ENCODE measurements around the gene TOR1A. TPM values are rescaled to one million over a fixed set of nuclear protein-coding genes. Genes with fewer than 3 reads are reported as not detected.

Gene TOR1A
- polyA plus RNA-seq, 6 donors from 2014 or later: 47.1 to 70.0 (median 62.7) TPM

DNA sequence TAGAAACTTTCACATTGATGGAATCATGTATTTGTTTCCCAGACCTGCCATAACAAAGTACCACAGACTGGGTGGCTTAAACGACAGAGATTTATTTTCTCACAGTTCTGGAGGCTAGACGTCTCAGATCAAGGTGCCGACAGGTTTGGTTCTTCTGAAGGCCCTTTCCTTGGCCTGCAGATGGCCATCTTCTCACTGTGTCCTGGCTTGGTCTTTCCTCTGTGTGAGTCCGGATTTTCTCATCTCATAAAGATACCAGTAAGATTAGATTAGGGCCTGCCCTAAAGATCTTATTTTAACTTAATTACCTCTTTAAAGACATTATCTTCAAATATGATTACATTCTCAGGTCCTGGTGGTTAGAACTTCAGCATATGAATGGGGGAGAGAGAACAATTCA lies 17.1 kb upstream of the TOR1A start:
- H3K36me3 Mint-ChIP-seq: no peaks in the 10 kb centered on the region
- ATAC-seq (ENCODE audit: low read depth in 2 of 2) (no peak), DNase-seq (no peak)
- H3K27me3 Mint-ChIP-seq: no peaks in the 10 kb centered on the region
- H3K4me1 Mint-ChIP-seq: peaks cover 25 to 46% (median 35%) of the 10 kb centered on the region in 3 donors
- peak overlapping the region in 1 of 6 donors; percentile 54 for H3K27ac Mint-ChIP-seq
- H3K9me3 Mint-ChIP-seq: no peaks in the 10 kb centered on the region
- peak overlapping the region in 1 of 8 donors; percentile 43 for H3K4me3 Mint-ChIP-seq

DNA sequence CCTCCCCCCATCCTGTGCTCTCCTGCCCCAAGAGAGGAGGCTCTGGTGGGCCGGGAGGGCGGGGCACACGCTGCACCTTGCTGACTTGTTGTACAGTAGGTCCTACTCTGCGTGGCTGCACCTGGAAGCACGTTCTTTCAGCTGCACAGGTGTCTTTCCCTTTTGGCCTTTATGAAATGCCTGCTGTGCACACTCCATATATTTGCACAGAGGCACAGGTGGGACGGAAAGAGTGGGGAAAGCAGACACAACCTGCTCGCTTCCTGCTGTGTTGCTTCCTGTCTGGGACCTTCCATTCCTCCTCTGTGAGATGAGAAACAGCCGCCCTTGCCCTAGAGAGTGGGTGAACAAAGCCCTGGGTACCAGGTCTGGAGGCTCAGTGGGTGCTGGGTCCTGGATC lies 16.1 kb upstream of the TOR1A start:
- Mint-ChIP-seq H3K27ac (peak overlapping the region in 1 of 6 donors; percentile 26), H3K36me3 (no peaks in the 10 kb centered on the region), H3K27me3 (no peaks in the 10 kb centered on the region), H3K4me1 (peaks cover 24 to 45% (median 35%) of the 10 kb centered on the region in 3 donors), H3K4me3 (peak overlapping the region in 1 of 8 donors; percentile 45), H3K9me3 (no peaks in the 10 kb centered on the region)
- DNase-seq (no peak), ATAC-seq (ENCODE audit: low read depth in 2 of 2) (no peak)

DNA sequence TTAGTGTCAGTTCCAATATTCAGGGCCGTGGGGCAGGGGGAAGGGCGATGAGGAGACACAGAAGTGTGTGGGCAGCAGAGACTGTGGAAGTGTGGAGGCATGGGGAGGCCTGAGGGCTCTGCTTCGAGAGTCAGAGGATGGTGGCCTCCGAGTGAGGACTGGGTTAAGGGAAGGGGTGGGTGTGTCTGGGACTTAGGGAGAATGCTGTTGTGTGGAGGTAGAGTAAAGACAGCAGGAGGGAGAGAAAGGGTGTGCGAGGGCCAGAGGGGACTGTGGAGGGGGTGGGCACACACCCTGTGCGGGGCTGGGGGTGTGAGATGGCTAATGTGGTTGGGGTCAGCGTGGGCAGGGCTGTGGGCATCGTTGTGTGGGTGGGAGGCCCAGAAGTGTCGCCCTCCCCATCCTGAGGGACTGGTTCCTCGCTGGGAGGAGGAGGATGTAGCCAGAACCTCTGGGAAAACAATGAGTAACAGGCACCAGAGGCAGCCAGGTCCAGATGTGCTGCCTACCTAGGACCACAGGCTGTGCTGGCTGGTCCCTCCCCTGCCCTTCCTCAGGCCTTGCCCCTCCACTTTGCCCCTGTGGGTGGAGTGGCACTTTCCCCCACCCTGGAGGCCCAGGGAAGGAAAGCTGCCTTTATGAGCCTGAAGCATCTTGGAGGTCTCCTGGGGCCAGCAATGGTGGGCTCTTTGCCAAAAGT lies 15.5 kb upstream of the TOR1A start:
- H3K36me3 Mint-ChIP-seq: no peaks in the 10 kb centered on the region
- H3K9me3 Mint-ChIP-seq: no peaks in the 10 kb centered on the region
- H3K4me1 Mint-ChIP-seq: peaks cover 30 to 48% (median 40%) of the 10 kb centered on the region in 3 donors
- H3K4me3 Mint-ChIP-seq: no peak overlapping the region
- peak overlapping the region in 3 of 6 donors; percentile 48 to 82 (median 50) for H3K27ac Mint-ChIP-seq
- H3K27me3 Mint-ChIP-seq: no peaks in the 10 kb centered on the region
- no peak for ATAC-seq (ENCODE audit: low read depth in 2 of 2)
- no peak for DNase-seq

DNA sequence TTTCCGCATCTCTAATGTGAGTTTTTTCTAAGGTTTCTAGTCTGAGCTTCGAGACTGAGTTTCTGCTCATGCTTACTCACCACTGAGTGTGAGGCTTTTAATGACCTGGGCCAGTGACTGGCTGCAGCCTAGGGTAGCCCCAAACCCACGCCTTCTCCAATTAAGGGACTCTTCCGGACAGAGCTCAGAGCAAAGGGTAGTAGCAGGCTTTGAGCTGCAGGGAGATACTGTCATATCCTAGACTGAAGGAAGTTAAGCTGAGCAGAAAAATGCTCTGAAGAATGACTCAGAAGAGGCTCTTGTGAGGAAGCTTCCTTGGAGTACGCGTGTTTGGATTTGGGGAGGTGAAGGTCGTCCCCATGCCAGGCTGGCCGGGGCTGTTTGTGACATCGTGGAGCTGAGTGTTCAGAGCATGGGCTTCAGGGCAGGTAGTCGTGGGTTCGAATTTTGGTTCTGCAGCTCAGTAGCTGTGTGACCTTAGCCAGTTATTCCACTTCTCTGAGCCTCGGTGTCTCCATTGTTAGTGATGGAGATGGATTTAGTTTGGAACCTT lies 14.8 kb upstream of the TOR1A start:
- no peak for ATAC-seq (ENCODE audit: low read depth in 2 of 2)
- H3K27ac Mint-ChIP-seq: peak overlapping the region in 4 of 6 donors; percentile 25 to 50 (median 37)

DNA sequence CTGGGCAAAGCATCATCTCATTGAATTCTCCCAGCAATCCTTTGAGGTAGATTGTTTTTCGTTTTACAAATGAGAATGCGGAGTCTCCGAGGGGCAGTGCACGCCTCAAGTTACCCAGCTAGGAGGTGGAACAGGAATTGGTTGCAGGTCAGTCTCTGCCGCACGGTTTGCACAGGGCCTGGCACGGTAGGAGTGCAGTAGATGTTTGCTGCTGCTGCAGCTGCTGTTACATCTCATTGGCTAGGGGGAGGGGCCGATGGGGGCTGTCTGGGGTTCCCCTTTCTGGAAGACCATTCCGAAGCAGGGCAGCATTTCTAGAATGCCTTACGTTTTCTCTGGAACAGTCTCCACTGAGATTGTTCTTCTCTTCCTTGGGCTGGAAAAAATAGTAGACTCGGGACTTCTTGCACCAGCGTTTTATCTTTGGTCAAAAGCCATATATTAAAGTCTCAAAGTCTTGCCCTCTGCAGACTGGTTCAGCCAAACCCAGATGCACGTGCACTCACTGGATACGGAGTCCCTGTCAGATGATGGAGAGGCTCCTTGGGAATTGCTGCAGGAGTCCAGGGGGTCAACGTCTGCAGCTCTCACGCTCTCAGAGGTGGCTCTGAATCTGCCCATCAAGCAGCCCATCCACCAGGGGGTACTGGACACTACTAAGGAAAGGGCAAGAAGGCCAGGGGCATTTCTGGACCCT lies 12.5 kb upstream of the TOR1A start:
- Mint-ChIP-seq H3K4me3 (peak overlapping the region; percentile 92 to 98 (median 96)), H3K36me3 (no peaks in the 10 kb centered on the region), H3K27ac (peak overlapping the region; percentile 86 to 98 (median 96)), H3K9me3 (no peaks in the 10 kb centered on the region), H3K4me1 (peaks cover 41 to 62% (median 54%) of the 10 kb centered on the region in 3 donors), H3K27me3 (no peaks in the 10 kb centered on the region)
- ATAC-seq (ENCODE audit: low read depth in 2 of 2) (peak; percentile 14 to 20), DNase-seq (peak; percentile 51)

More for the DNA sequence above, 14.8 kb upstream of the TOR1A start:
- Mint-ChIP-seq H3K27me3 (no peaks in the 10 kb centered on the region), H3K36me3 (no peaks in the 10 kb centered on the region), H3K4me1 (peaks cover 36 to 55% (median 47%) of the 10 kb centered on the region in 3 donors), H3K4me3 (peak overlapping the region in 1 of 8 donors; percentile 21), H3K9me3 (no peaks in the 10 kb centered on the region)
- DNase-seq: no peak

DNA sequence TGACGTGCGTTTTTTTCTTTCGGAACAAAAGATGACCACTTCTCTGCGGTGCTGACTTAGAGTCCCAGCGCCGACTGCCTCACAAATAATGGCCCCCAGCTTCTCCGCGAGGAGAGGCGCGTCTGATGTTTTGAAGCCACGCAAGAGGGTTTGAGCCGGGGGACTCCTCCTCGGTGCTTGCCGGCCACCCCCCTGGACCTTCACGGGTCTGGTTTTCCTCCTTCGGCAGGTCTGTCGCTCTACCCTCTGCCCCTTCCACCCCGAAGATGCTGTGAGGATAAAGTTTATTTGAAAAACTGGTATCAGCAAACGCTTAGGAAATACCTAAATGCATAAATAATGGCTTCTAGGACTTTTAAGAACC lies 11.9 kb upstream of the TOR1A start:
- ATAC-seq (ENCODE audit: low read depth in 2 of 2) (no peak), DNase-seq (peak; percentile 5)
- H3K4me1 Mint-ChIP-seq: peaks cover 41 to 58% (median 54%) of the 10 kb centered on the region in 3 donors
- H3K9me3 Mint-ChIP-seq: no peaks in the 10 kb centered on the region
- H3K36me3 Mint-ChIP-seq: no peaks in the 10 kb centered on the region
- peak overlapping the region; percentile 92 to 98 (median 96) for H3K4me3 Mint-ChIP-seq
- H3K27ac Mint-ChIP-seq: peak overlapping the region; percentile 86 to 98 (median 96)
- H3K27me3 Mint-ChIP-seq: no peaks in the 10 kb centered on the region

DNA sequence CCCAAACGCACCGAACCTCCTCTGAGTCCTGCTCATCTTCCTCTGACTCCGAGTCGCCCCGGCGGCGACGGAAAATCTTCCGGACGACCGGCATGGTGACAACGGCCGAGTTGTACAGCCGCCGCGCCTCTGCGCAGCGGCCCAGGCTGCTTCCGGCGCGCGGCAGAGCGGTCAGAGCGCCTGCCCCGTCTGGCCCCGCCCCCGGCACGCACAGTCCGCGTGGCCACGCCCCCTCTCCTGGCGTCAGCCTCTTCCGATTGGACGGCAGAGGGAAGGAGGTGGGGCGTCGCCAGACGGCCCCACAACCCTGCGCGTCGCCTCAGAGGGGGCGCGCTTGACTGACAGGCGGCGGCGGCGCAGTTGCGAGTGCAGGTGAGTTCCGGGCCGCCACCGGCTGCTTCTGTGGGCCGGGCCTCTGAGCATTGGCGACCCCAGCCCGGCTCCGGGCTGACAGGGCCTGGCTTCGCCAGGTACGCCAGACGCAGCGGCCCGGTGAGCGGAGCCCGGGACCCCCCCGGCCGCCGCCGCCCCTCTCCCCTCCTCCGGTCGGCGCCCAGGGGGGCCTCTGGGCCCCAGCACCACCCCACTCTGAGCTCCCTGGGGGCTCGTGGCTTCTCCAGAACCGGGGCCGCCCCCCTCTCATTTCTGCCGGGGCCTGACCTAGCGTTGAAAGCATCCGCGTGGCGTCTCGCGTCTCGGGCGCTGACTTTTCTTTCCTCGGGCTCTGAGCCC lies 11.4 kb upstream of the TOR1A start, which contains the start of the genes C9orf78 and USP20:
Gene C9orf78 (minus strand): TSS at position 148 of the 732 bp plus-strand sequence. CDS start 54 bp downstream, at position 94.
Gene USP20 (plus strand): TSS at position 331 of the 732 bp plus-strand sequence. CDS start 17,098 bp downstream, outside the sequence.
- ATAC-seq (ENCODE audit: low read depth in 2 of 2): peak; percentile 89
- DNase-seq: peak; percentile 98
- Mint-ChIP-seq H3K4me3 (peak within 1 kb of the TSS; percentile 95 to 99 (median 97)), H3K27me3 (no peaks in the 10 kb centered on the region), H3K4me1 (peaks cover 41 to 58% (median 54%) of the 10 kb centered on the region in 3 donors), H3K27ac (peak within 1 kb of the TSS; percentile 96 to 100 (median 98)), H3K36me3 (no peaks in the 10 kb centered on the region), H3K9me3 (no peaks in the 10 kb centered on the region)

DNA sequence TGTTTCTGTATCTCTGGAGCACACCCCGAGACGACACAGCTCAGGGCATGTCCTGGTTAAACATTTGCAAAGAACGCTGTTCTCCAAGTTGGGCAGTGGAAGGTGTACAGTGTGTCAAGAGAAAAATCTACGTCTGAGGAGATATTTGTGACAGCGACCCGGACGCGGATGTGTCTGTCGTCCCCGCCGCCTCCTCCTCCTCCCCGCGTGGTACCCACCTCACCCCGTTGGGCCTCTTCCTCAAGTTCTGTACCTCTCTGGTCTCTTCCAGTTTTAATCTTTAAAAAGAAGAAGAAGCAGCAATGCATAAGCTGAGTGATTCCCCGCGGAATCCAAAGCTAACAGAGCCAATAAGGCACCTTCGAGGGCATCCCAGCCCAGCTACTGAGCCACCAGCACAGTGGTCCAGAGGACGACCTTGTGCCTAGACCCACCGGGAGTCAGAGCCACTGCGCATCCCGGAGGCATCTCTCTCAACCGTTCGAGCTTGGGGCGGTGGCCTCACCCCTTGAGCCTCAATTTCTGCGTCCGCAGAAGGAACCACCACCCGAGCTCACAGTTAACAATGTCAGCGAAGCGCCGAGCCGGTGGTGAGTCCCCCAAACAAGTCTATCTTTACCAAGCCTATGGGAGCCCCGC lies 10.7 kb upstream of the TOR1A start:
- ATAC-seq (ENCODE audit: low read depth in 2 of 2) (peak; percentile 22 to 39), DNase-seq (peak; percentile 36)
- Mint-ChIP-seq H3K4me3 (peak overlapping the region; percentile 95 to 99 (median 97)), H3K4me1 (peaks cover 41 to 58% (median 54%) of the 10 kb centered on the region in 3 donors), H3K27ac (peak overlapping the region; percentile 96 to 100 (median 98)), H3K9me3 (no peaks in the 10 kb centered on the region), H3K36me3 (peaks cover 0 to 3% of the 10 kb centered on the region in 2 donors), H3K27me3 (no peaks in the 10 kb centered on the region)

DNA sequence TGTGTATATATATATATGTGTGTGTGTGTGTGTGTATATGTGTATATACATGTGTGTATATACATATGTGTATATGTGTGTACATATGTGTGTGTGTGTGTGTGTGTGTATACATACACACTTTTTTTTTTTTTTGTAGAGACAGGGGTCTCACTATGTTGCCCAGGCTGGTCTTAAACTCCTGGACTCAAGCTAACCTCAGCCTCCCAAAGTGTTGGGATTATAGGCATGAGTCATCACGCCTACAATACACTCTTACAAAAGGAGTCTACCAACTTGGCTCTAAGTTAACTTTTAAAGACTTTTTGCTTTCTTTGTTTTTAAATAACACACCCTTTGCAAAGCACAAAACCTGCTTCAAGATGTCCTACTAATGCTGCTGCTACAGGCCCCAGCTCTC lies 9.0 kb upstream of the TOR1A start:
- ATAC-seq (ENCODE audit: low read depth in 2 of 2): no peak
- no peak for DNase-seq
- Mint-ChIP-seq H3K9me3 (no peaks in the 10 kb centered on the region), H3K27me3 (no peaks in the 10 kb centered on the region), H3K27ac (peak overlapping the region in 5 of 6 donors; percentile 73 to 100 (median 78)), H3K36me3 (peaks cover 0 to 9% of the 10 kb centered on the region in 2 donors), H3K4me1 (peaks cover 31 to 44% (median 43%) of the 10 kb centered on the region in 3 donors), H3K4me3 (peak overlapping the region in 5 of 8 donors; percentile 25 to 98 (median 84))

DNA sequence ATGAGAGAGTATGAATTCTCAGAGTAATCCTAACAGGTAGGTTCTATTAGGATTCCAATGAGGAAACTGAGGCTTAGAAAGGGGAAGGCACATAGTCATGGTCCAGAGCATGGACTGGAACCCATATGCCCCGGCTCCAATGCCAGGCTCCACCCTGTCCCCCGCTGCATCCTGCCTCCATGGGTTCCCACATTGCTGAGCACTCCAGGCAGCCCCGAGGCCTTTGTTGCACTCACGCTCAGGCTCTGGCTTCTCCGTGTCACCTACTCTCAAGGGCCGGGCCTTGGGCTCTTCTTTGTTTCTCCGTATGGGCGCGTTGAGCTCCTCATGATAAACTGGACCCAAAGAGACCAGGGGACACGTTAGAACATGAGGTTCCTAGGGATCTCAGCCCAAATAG lies 5.0 kb upstream of the TOR1A start:
- no peak for DNase-seq
- ATAC-seq (ENCODE audit: low read depth in 2 of 2): no peak
- Mint-ChIP-seq H3K27me3 (no peaks in the 10 kb centered on the region), H3K4me3 (peak overlapping the region in 1 of 8 donors; percentile 15), H3K27ac (peak overlapping the region in 1 of 6 donors; percentile 32), H3K9me3 (no peaks in the 10 kb centered on the region), H3K36me3 (peaks cover 0 to 9% of the 10 kb centered on the region in 2 donors), H3K4me1 (peaks cover 8 to 9% (median 9%) of the 10 kb centered on the region in 3 donors)

DNA sequence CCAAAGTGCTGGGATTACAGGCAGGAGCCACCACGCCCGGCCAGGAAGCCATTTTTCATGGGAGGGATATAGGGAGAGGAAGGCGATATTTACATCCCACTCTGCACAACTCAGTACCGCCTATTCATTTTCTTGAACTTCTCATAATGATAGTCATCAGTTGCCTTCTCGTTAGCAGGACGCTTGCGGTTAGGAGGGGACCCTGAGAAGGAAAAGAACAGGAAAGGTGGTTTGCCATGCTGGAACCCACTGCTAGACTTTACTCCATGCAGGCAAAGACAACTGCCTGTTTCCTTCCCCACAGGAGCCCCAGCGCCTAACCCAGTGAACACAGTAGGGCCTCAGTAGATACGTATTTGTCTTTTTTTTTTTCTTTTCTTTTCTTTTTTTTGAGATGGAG lies 4.1 kb upstream of the TOR1A start:
- no peaks in the 10 kb centered on the region for H3K9me3 Mint-ChIP-seq
- peak overlapping the region in 1 of 8 donors; percentile 21 for H3K4me3 Mint-ChIP-seq
- peaks cover 0 to 9% of the 10 kb centered on the region in 2 donors for H3K36me3 Mint-ChIP-seq
- peaks cover under 1 to 3% (median 2%) of the 10 kb centered on the region in 3 donors for H3K4me1 Mint-ChIP-seq
- peak overlapping the region in 1 of 6 donors; percentile 47 for H3K27ac Mint-ChIP-seq
- no peaks in the 10 kb centered on the region for H3K27me3 Mint-ChIP-seq
- ATAC-seq (ENCODE audit: low read depth in 2 of 2) (no peak), DNase-seq (no peak)

DNA sequence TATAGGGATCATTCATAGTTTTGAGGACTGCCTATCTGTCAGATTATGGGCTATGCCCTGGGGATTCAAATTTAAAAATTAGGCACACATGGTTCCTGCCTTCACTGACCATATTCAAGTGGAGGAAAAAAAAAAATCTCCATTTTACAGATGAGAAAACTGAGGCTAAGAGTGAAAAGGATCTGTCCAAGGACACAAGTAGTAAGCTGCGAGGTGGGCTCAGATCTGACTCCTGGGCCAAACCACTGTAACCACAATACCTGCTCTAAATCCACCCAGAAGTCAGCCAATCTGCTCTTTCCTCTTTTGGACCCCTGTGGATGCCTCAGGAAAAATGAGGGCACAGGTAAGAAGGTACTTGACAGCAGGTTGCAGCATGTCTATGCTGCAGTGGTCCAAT lies 2.8 kb upstream of the TOR1A start:
- peaks cover 0 to 9% of the 10 kb centered on the region in 2 donors for H3K36me3 Mint-ChIP-seq
- ATAC-seq (ENCODE audit: low read depth in 2 of 2) (no peak), DNase-seq (no peak)
- no peaks in the 10 kb centered on the region for H3K27me3 Mint-ChIP-seq
- H3K4me3 Mint-ChIP-seq: peak overlapping the region in 2 of 8 donors; percentile 45 to 54
- H3K27ac Mint-ChIP-seq: no peak overlapping the region
- no peaks in the 10 kb centered on the region for H3K9me3 Mint-ChIP-seq
- H3K4me1 Mint-ChIP-seq: peaks cover 3 to 12% (median 10%) of the 10 kb centered on the region in 3 donors

Measured in naive B cell (primary cell).